Activated CD8-positive, alpha-beta memory T cell treated with anti-CD3 and anti-CD28 coated beads, Interleukin-2, amount 10 ng/mL, durations not matched to agents 7 days and 5 days (primary cell): ENCODE measurements around the gene EEF1A1. TPM values are rescaled to one million over a fixed set of nuclear protein-coding genes. Genes with fewer than 3 reads are reported as not detected.
A peak's percentile ranks its signal among the peaks of the same experiment; 100 is the strongest.
"Not testable (repeated sequence)": the region's sequence is repeated elsewhere in the genome, so short reads cannot be mapped to it uniquely, and the experiment has no call there.

Experiments
- ATAC-seq: fragments of 150-1000 bp; cut with Tn5 transposase; one replicate; pipeline ENCODE4 v1.10.0; 2021; ENCODE audit warnings: moderate library complexity
- CTCF ChIA-PET: fragments of 350-600 bp; sonication (Branson Sonifier 250); formaldehyde crosslinking; loops from one replicate; lab custom pipeline; 2021; ENCODE audit warnings: antibody characterized with exemption; lab: Charles Lee
- DNase-seq: peaks from one replicate; pipeline ENCODE4 v3.0.0-alpha.2; 2020
- H3K27ac Mint-ChIP-seq: one replicate; pipeline ENCODE4 v1.8.0; 2021; ENCODE audit warnings: mild to moderate bottlenecking, mixed read lengths
- H3K27me3 Mint-ChIP-seq: one replicate; pipeline ENCODE4 v1.8.0; 2021; ENCODE audit warnings: mixed read lengths
- H3K36me3 Mint-ChIP-seq: one replicate; pipeline ENCODE4 v1.8.0; 2021; ENCODE audit warnings: mild to moderate bottlenecking, mixed read lengths
- H3K4me1 Mint-ChIP-seq: one replicate; pipeline ENCODE4 v1.8.0; 2021; ENCODE audit warnings: mixed read lengths
- H3K4me3 Mint-ChIP-seq: one replicate; pipeline ENCODE4 v1.8.0; 2021; ENCODE audit warnings: mild to moderate bottlenecking, moderate library complexity, mixed read lengths
- H3K9me3 Mint-ChIP-seq: one replicate; pipeline ENCODE4 v1.8.0; 2022; ENCODE audit warnings: low read depth, mixed read lengths
- total RNA-seq, 2 experiments: library from RNA; stranded (reverse); gene quantifications; one replicate each; pipeline ENCODE4 v1.2.3, GENCODE V29; 2021

The EEF1A1 gene
- total RNA-seq, 2 experiments from 2014 or later: 5,026 to 6,984 TPM

DNA sequence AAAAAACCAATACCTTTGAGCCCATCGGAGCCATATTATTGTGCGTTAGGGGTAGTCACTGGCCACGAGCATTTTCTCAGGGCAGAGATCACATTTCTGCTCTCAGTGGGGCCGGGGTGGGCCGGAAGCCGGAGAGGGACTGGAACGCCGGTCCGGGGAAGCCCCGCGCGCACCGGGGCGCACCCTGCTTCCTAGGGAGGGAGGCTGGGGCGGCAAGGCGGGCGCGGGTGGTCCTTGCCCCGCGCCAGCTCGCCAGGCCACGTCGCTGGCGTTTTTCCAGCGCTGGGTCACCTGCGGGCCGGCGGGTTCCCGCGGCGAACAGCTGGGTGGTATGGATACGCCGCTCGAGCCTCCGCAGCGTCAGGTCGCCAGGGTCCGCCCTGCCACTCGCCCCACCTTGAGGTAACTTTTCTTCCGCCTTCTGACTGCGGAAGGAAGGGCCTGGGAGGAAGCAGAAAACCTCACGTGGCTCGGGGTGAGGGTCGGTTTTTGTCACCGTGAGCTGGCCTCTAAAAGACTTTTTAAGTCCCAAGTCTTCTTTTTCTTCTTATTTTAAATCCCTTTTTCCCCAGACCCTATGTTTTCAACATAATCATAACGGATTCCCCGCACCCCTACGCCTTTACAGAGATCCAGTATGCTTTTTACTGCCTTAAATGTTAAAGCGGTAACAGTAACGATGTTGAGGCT lies 2.7 kb upstream of the EEF1A1 start:
- peak overlapping the region; percentile 99 for H3K27ac Mint-ChIP-seq
- DNase-seq: peak; percentile 90
- no peaks in the 10 kb centered on the region for H3K27me3 Mint-ChIP-seq
- CTCF ChIA-PET: interaction anchor here (1.3 to 5.9 kb wide), 6 partner anchors 9 to 130 kb away, joined by 4 to 42 read pairs (median 6); partner anchors contain the start of gene SLC17A5
- ATAC-seq: peak; percentile 46
- H3K4me1 Mint-ChIP-seq: peaks cover 23% of the 10 kb centered on the region
- H3K36me3 Mint-ChIP-seq: peaks cover 27% of the 10 kb centered on the region
- H3K4me3 Mint-ChIP-seq: peak overlapping the region; percentile 96
- H3K9me3 Mint-ChIP-seq: no peaks in the 10 kb centered on the region

DNA sequence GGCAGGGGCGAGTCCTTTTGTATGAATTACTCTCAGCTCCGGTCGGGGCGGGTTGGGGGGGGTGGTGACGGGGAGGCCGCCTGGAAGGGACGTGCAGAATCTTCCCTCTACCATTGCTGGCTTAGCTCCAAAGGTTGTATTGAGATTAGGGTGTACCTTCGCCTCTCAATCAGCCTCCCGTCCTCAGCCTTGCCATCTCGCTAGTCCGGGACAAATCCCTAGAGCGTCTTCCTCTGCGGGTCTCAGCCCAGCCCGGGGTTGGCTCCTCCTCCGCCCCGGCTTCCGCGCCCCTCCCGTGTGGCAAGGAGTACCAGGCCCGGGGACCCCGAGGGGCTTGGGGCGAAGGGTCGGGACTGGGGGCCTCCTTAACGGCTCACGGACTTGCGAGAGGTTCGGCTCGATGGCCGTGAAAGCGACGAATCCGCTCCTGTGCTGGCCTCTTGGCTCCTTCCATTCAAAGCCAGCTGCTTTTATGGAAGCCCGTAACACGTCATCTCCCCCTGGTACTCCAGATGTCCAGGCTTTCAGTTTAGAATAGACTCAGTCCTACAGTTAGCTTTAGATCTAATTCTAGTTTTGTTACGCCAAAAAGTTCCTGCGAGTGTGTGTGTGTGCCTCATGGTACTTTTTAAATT lies 636 bp upstream of the EEF1A1 start:
- DNase-seq (peak; percentile 85), ATAC-seq (peak; percentile 45)
- H3K4me3 Mint-ChIP-seq: peak overlapping the region; percentile 96
- no peaks in the 10 kb centered on the region for H3K27me3 Mint-ChIP-seq
- H3K27ac Mint-ChIP-seq: peak overlapping the region; percentile 99
- peaks cover 40% of the 10 kb centered on the region for H3K4me1 Mint-ChIP-seq
- CTCF ChIA-PET: interaction anchor here (1.0 to 5.9 kb wide), 10 partner anchors 18 to 132 kb away, joined by 3 to 42 read pairs (median 6); partner anchors contain the start of genes MTO1 and SLC17A5
- H3K36me3 Mint-ChIP-seq: peaks cover 44% of the 10 kb centered on the region
- H3K9me3 Mint-ChIP-seq: no peaks in the 10 kb centered on the region

DNA sequence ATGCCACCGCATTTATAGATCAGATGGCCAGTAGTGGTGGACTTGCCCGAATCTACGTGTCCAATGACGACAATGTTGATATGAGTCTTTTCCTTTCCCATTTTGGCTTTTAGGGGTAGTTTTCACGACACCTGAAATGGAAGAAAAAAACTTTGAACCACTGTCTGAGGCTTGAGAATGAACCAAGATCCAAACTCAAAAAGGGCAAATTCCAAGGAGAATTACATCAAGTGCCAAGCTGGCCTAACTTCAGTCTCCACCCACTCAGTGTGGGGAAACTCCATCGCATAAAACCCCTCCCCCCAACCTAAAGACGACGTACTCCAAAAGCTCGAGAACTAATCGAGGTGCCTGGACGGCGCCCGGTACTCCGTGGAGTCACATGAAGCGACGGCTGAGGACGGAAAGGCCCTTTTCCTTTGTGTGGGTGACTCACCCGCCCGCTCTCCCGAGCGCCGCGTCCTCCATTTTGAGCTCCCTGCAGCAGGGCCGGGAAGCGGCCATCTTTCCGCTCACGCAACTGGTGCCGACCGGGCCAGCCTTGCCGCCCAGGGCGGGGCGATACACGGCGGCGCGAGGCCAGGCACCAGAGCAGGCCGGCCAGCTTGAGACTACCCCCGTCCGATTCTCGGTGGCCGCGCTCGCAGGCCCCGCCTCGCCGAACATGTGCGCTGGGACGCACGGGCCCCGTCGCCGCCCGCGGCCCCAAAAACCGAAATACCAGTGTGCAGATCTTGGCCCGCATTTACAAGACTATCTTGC lies 725 bp downstream of the EEF1A1 start:
- peaks cover 54% of the 10 kb centered on the region for H3K4me1 Mint-ChIP-seq
- peak overlapping the region; percentile 96 for H3K4me3 Mint-ChIP-seq
- peaks cover 58% of the 10 kb centered on the region for H3K36me3 Mint-ChIP-seq
- DNase-seq (peak; percentile 86), ATAC-seq (peak; percentile 21)
- no peaks in the 10 kb centered on the region for H3K27me3 Mint-ChIP-seq
- no peaks in the 10 kb centered on the region for H3K9me3 Mint-ChIP-seq
- CTCF ChIA-PET: interaction anchor here (0.6 to 5.9 kb wide), 9 partner anchors 17 to 133 kb away, joined by 3 to 42 read pairs (median 5); partner anchors contain the start of genes CGAS and SLC17A5
- H3K27ac Mint-ChIP-seq: peak overlapping the region; percentile 99

DNA sequence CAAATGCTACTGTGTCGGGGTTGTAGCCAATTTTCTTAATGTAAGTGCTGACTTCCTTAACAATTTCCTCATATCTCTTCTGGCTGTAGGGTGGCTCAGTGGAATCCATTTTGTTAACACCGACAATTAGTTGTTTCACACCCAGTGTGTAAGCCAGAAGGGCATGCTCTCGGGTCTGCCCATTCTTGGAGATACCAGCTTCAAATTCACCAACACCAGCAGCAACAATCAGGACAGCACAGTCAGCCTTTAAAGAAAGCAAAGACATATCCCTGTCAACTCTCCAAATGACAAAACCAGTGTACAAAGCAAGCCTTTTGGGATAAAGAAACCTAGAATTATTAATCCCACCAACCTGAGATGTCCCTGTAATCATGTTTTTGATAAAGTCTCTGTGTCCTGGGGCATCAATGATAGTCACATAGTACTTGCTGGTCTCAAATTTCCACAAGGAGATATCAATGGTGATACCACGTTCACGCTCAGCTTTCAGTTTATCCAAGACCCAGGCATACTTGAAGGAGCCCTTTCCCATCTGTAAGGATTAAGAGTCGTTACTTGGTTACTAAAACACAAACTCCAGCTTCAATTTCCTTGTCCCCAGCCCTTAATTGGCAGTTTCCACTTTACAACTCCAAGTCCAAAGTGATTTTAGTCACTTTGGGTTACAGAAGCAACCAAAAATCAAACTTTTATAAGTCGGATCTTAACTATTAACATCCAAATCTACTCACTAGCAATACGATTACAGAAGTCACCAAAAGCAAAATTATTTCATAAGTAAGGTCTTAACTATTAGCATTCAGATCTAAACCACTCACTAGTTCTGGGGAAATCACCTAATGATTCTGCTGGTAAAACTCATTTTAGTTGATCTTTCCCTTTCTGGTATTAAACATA lies 1.6 kb downstream of the EEF1A1 start:
- H3K4me3 Mint-ChIP-seq: peak overlapping the region; percentile 96
- not testable (repeated sequence) for H3K9me3 Mint-ChIP-seq, ATAC-seq, H3K27me3 Mint-ChIP-seq
- peaks cover 64% of the 10 kb centered on the region for H3K36me3 Mint-ChIP-seq
- H3K27ac Mint-ChIP-seq: peak overlapping the region; percentile 99
- peaks cover 59% of the 10 kb centered on the region for H3K4me1 Mint-ChIP-seq
- CTCF ChIA-PET: interaction anchor here (0.8 to 5.9 kb wide), 5 partner anchors 13 to 134 kb away, joined by 3 to 42 read pairs (median 3); partner anchors contain the start of genes CGAS and SLC17A5
- peak; percentile 26 for DNase-seq

DNA sequence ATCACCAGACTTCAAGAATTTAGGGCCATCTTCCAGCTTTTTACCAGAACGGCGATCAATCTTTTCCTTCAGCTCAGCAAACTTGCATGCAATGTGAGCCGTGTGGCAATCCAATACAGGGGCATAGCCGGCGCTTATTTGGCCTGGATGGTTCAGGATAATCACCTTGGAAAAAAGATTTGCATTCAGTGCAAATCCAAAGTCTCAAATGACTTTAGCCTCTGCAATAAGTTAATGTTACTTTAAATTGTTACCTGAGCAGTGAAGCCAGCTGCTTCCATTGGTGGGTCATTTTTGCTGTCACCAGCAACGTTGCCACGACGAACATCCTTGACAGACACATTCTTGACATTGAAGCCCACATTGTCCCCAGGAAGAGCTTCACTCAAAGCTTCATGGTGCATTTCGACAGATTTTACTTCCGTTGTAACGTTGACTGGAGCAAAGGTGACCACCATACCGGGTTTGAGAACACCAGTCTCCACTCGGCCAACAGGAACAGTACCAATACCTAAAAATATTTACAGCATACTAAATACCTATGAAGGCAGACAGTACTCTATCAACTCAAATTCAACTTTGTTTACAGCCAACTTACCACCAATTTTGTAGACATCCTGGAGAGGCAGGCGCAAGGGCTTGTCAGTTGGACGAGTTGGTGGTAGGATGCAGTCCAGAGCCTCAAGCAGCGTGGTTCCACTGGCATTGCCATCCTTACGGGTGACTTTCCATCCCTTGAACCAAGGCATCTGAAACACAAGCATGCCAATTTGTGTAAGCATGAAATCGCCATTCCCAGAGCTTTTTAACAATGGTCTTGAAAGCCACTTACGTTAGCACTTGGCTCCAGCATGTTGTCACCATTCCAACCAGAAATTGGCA lies 2.5 kb downstream of the EEF1A1 start:
- not testable (repeated sequence) for H3K27me3 Mint-ChIP-seq, ATAC-seq, H3K9me3 Mint-ChIP-seq
- peak; percentile 36 for DNase-seq
- CTCF ChIA-PET: interaction anchor here (0.8 to 2.2 kb wide), 2 partner anchors 14 to 92 kb away, joined by 3 to 10 read pairs; no protein-coding TSS in a partner anchor
- Mint-ChIP-seq H3K4me3 (peak overlapping the region; percentile 96), H3K4me1 (peaks cover 56% of the 10 kb centered on the region), H3K27ac (peak overlapping the region; percentile 99), H3K36me3 (peaks cover 64% of the 10 kb centered on the region)

DNA sequence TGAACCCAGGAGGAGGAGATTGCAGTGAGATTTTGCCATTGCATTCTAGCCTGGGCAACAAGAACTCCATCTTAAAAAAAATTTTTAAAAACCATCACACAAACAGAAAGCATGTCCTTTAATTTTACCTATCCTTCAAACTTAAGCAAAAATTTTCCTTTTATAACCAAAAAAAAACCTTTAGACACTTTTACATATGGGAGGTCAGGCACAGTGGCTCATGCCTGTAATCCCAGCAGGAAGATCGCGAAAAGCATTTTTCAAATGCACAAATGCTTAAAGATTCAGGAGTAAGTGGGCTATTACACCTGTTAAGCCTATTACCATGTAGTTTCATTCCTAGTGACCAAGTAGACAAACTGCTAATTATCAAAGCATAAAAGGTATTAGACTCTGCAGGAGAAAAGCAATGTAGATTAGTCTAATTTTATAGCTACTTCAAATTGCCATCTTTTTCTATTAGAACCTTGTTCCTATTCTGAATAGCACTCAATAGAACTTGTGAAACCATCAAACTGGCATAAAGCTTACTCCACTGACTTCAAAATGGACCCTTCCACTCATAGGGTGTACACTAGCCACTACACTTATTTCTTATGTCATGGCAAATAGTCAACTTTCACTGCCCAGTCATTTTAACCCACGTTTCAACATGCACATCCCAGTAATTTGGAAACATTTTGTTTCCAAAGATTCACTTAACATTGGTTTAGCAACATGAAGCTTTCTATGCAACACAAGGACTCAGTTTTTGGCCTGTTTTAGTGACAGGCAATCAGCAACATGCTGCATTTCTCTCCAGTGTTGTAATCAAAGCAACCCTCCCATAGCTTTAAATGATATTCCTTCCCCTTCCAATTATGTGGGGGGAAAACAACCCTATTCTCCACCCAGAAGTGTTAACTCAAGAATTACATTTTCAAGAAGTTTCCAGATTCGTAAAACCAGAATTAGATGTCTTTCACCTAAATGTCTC lies 4.0 kb downstream of the EEF1A1 start:
- peaks cover 55% of the 10 kb centered on the region for H3K4me1 Mint-ChIP-seq
- no peaks in the 10 kb centered on the region for H3K9me3 Mint-ChIP-seq
- DNase-seq: peak; percentile 14
- peaks cover 64% of the 10 kb centered on the region for H3K36me3 Mint-ChIP-seq
- ATAC-seq: no peak
- H3K27me3 Mint-ChIP-seq: no peaks in the 10 kb centered on the region
- CTCF ChIA-PET: interaction anchor here (0.7 to 1.6 kb wide), 9 partner anchors 45 to 216 kb away, joined by 3 to 9 read pairs (median 3); no protein-coding TSS in a partner anchor
- H3K27ac Mint-ChIP-seq: peak overlapping the region; percentile 81
- H3K4me3 Mint-ChIP-seq: peak overlapping the region; percentile 63

DNA sequence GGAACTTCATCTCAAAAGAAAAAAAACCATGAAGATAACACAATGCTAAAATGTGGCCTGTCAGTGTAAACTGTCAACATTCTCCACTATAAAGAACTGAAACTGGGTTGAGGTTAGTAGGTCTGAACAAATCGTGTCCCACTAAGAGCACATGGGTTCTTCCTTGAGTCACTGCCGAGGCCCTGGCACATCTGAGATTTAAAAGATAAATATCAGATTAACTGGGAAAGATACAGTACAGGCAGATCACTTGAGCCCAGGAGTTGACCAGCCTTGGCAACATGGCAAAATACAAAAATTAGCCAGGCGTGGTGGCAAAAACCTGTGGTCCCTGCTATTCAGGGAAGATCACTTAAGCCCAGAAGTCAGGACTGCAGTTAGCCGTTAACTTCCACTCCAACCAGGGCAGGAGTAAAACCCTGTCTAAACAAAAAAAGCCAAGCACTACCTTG lies 5.6 kb downstream of the EEF1A1 start:
- ATAC-seq: peak; percentile 10
- peaks cover 56% of the 10 kb centered on the region for H3K36me3 Mint-ChIP-seq
- CTCF ChIA-PET: interaction anchor here (0.6 to 4.1 kb wide), 18 partner anchors 12 to 218 kb away, joined by 3 to 47 read pairs (median 4); partner anchors contain the start of genes CGAS and MTO1

DNA sequence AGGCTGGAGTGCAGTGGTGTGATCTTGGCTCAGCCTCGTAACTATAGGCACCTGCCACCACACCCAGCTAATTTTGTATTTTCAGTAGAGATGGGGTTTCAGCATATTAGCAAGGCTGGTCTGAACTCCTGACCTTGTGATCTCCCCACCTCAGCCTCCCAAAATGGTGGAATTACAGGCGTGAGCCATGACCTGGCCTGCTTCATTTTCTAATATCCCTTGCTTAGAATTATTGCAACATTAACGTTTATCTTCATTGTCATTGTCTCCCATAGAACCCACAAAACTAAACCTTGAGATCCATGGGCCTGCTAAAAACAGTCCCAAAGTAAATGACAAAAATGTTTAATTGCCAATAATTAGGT lies 6.1 kb downstream of the EEF1A1 start:
- CTCF ChIA-PET: interaction anchor here (0.9 to 4.1 kb wide), 7 partner anchors 27 to 219 kb away, joined by 3 to 47 read pairs (median 4); partner anchors contain the start of gene MTO1
- Mint-ChIP-seq H3K4me1 (peaks cover 53% of the 10 kb centered on the region), H3K9me3 (no peaks in the 10 kb centered on the region), H3K4me3 (no peak overlapping the region), H3K27ac (peak overlapping the region; percentile 81), H3K36me3 (peaks cover 51% of the 10 kb centered on the region), H3K27me3 (no peaks in the 10 kb centered on the region)
- peak; percentile 1 for ATAC-seq
- DNase-seq: peak; percentile 38

More for the DNA sequence above, 5.6 kb downstream of the EEF1A1 start:
- Mint-ChIP-seq H3K4me3 (no peak overlapping the region), H3K4me1 (peaks cover 55% of the 10 kb centered on the region), H3K27me3 (no peaks in the 10 kb centered on the region), H3K27ac (peak overlapping the region; percentile 81), H3K9me3 (no peaks in the 10 kb centered on the region)
- peak; percentile 43 for DNase-seq

DNA sequence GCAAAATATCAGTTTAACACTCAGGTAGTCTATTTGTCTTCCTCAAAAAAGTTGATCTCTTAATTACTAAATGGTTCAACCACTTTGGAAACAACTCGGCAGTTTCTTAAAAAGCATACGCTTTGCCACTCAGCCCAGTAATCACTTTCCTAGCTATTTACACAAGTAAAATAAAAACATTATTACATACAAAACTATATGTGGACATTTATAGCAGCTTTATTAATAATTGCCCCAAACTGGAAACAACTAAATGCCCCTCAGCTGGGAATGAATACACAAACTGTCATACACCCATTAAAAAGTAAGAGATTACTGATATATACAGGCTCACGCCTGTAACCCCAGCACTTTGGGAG lies 7.4 kb downstream of the EEF1A1 start:
- peak; percentile 2 for ATAC-seq
- H3K36me3 Mint-ChIP-seq: peaks cover 39% of the 10 kb centered on the region
- CTCF ChIA-PET: interaction anchor here (1.1 to 4.1 kb wide), 5 partner anchors 9 to 139 kb away, joined by 3 to 47 read pairs (median 10); partner anchors contain the start of gene MTO1
- peak overlapping the region; percentile 43 for H3K27ac Mint-ChIP-seq
- no peaks in the 10 kb centered on the region for H3K27me3 Mint-ChIP-seq
- H3K9me3 Mint-ChIP-seq: no peaks in the 10 kb centered on the region
- H3K4me1 Mint-ChIP-seq: peaks cover 41% of the 10 kb centered on the region
- no peak for DNase-seq
- H3K4me3 Mint-ChIP-seq: no peak overlapping the region

DNA sequence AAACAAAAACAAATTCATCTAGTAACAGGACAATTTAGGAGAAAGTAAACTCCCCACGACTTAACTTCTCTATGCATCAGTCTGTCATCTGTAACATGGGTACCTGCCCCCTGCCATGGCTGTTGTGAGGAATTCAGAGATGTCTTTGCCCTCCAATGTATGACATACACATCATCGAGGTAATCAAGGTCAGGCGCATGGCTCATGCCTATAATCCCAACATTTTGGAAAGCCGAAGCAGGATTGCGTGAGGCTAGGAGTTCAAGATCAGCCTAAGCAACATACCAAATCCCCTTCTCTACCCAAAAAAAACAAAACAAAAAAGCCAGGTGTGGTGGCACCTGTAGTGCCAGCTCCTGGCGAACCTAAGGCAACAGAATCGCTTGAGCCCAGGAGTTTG lies 9.0 kb downstream of the EEF1A1 start:
- Mint-ChIP-seq H3K27ac (peak overlapping the region; percentile 58), H3K4me3 (no peak overlapping the region), H3K36me3 (peaks cover 26% of the 10 kb centered on the region), H3K9me3 (no peaks in the 10 kb centered on the region), H3K4me1 (peaks cover 28% of the 10 kb centered on the region), H3K27me3 (no peaks in the 10 kb centered on the region)
- CTCF ChIA-PET: interaction anchor here (4.1 kb wide), 1 partner anchor 99 kb away, joined by 47 read pairs; no protein-coding TSS in a partner anchor
- ATAC-seq: no peak
- DNase-seq: no peak
